Stomach (tissue), 9 donors: Measurements from ENCODE around the gene HMGXB3. TPM values are rescaled to one million over a fixed set of nuclear protein-coding genes. Genes with fewer than 3 reads are reported as not detected.

Source experiments
- DNase-seq, 2 donors: peaks; one replicate each; pipeline versions ENCODE4 v3.0.0 to v3.0.0-alpha.2; 2013 to 2019
- H3K27ac ChIP-seq, 5 donors: fragments of 200-600 bp in 4 of 5; sonication (generic) in 4 of 5; one replicate each; pipeline ENCODE4 v1.5.1; 2013 to 2019; ENCODE audit warnings: mild to moderate bottlenecking in 1 of 5, moderate library complexity in 1 of 5
- H3K27me3 ChIP-seq, 3 donors: fragments of 200-600 bp; sonication (generic); one replicate each; pipeline ENCODE4 v1.5.1; 2017 to 2019; ENCODE audit warnings: mixed run types in 1 of 3
- H3K36me3 ChIP-seq, 4 donors: fragments of 200-600 bp; sonication (generic); 1 replicate in 3 of 4; 2 replicates in 1 of 4; pipeline ENCODE4 v1.5.1; 2016 to 2019
- H3K4me1 ChIP-seq, 4 donors: fragments of 200-600 bp; sonication (generic); one replicate each; pipeline ENCODE4 v1.5.1; 2016 to 2019
- H3K4me3 ChIP-seq, 4 donors: fragments of 200-600 bp; sonication (generic) in 3 of 4; one replicate each; pipeline ENCODE4 v1.5.1; 2016 to 2019; ENCODE audit warnings: mild to moderate bottlenecking in 1 of 4
- H3K9me3 ChIP-seq, 4 donors: fragments of 200-600 bp; sonication (generic); one replicate each; pipeline ENCODE4 v1.5.1; 2016 to 2019
- EP300 ChIP-seq: sonication (generic); formaldehyde crosslinking; IDR thresholded peaks from one replicate; pipeline ENCODE4 v1.6.1; 2017; ENCODE audit warnings: antibody characterized with exemption
- POLR2A ChIP-seq, 4 donors: fragments of 450-650 bp; IDR thresholded peaks; one replicate each; pipeline ENCODE4 v1.6.1; 2016; ENCODE audit warnings: antibody characterized with exemption in 4 of 4, control low read depth in 2 of 4, mild to moderate bottlenecking in 1 of 4, moderate library complexity in 1 of 4
- POLR2AphosphoS5 ChIP-seq, 3 donors: sonication (generic); formaldehyde crosslinking; IDR thresholded peaks; one replicate each; pipeline ENCODE4 v1.6.1; 2016; ENCODE audit warnings: antibody characterized with exemption in 3 of 3
- WGBS, 5 donors: extraction: QIAGEN DNeasy Blood & Tissue Kit in 3 of 5; methylation state at CpG; one replicate each; pipeline versions ENCODE4 v1.1.5 to v1.1.7; 2013 to 2018; 5-methylcytosine and 5-hydroxymethylcytosine counted together
- intact Hi-C: fragments of 100-400 bp; cut with DNase I; formaldehyde crosslinking; loops from one replicate; pipeline ENCODE4 v1.15.1; 2023; ENCODE audit warnings: low total_unique reads
- polyA plus RNA-seq, 3 donors: library from polyadenylated mRNA; stranded (reverse); fragments of 200-250 nt; gene quantifications; one replicate each; pipeline ENCODE4 v1.2.3, GENCODE V29; 2013
- total RNA-seq, 5 donors: library from RNA; depleted of rRNA; stranded (reverse); fragments of >200 nt; gene quantifications; one replicate each; pipeline versions ENCODE4 v1.1.0 to v1.2.3, GENCODE V29; 2014 to 2016
- TF ChIP-seq, protein P1 (sequence below), 7 experiments: fragments of 450-650 bp in 4 of 7; fragments of 200-600 bp in 3 of 7; sonication (generic) in 3 of 7; IDR thresholded peaks; one replicate each; pipeline ENCODE4 v1.5.1; 2016 to 2019; ENCODE audit warnings: antibody characterized with exemption in 7 of 7, control low read depth in 2 of 7, mild to moderate bottlenecking in 1 of 7
- donor health status: healthy with polysubstance abuse.
- donor health status: Bipolar disorder and iron deficiency.
- donor health status: healthy.

The HMGXB3 gene
- total and polyA plus RNA-seq, 8 donors = 7.9 to 90.6 (median 32.6) TPM

DNA sequence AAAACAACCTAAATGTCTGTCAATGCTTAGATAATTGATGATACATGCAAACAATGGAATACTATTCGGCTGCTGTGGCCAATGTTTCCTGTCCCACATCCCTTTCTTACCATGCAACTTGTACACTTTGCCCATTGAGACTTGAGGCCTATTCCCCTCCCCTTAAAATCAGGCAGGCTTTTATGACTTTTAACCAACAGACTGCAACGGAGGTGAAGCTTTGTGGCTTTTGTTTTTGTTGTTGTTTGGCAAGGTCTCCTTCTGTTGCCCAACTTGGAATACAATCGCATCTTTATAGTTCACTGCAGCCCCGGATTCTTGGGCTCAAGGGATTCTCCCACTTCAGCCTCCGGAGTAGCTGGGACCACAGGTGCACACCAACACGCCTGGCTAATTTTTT, 45.7 kb upstream of the HMGXB3 start:
- DNase-seq = no peak
- Histone ChIP-seq H3K4me3 (no peak overlapping the region), H3K36me3 (no peaks in the 10 kb centered on the region), H3K4me1 (peaks cover 4 to 8% (median 6%) of the 10 kb centered on the region in 4 donors), H3K9me3 (no peaks in the 10 kb centered on the region), H3K27me3 (no peaks in the 10 kb centered on the region), H3K27ac (no peak overlapping the region)
- TF ChIP-seq, protein P1, sequence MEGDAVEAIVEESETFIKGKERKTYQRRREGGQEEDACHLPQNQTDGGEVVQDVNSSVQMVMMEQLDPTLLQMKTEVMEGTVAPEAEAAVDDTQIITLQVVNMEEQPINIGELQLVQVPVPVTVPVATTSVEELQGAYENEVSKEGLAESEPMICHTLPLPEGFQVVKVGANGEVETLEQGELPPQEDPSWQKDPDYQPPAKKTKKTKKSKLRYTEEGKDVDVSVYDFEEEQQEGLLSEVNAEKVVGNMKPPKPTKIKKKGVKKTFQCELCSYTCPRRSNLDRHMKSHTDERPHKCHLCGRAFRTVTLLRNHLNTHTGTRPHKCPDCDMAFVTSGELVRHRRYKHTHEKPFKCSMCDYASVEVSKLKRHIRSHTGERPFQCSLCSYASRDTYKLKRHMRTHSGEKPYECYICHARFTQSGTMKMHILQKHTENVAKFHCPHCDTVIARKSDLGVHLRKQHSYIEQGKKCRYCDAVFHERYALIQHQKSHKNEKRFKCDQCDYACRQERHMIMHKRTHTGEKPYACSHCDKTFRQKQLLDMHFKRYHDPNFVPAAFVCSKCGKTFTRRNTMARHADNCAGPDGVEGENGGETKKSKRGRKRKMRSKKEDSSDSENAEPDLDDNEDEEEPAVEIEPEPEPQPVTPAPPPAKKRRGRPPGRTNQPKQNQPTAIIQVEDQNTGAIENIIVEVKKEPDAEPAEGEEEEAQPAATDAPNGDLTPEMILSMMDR (IDR thresholded peaks at IDR 0.05) = no peak
- no peak for TF ChIP-seq EP300
- TF ChIP-seq POLR2A (IDR thresholded peaks at IDR 0.05) = no peak
- TF ChIP-seq POLR2AphosphoS5 (IDR thresholded peaks at IDR 0.05) = no peak
- intact Hi-C loops = no loop called here
- WGBS, 5 donors = 79 to 88% (median 85%) methylated on average over 6 of the region's 6 CpGs

DNA sequence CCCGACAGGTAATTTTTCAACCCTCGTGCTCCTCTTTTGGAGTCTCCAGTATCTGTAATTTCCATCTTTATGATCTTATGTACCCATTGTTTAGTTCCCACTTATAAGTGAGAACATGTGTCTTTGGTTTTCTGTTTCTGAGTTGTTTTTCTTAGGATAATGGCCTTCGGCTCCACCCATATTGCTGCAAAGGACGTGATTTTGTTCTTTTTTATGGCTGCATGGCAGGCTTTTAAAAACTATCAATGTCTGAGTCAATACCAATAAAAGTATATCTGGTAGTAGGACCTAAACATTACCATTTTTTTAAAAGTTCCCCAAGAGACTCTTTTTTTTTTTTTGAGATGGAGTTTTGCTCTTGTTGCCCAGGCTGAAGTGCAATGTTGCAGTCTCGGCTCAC, 43.9 kb upstream of the HMGXB3 start:
- H3K36me3 ChIP-seq = no peaks in the 10 kb centered on the region
- peaks cover 10 to 21% (median 18%) of the 10 kb centered on the region in 4 donors for H3K4me1 ChIP-seq
- DNase-seq = no peak
- no peak for TF ChIP-seq POLR2A (IDR thresholded peaks at IDR 0.05)
- no peak for TF ChIP-seq POLR2AphosphoS5 (IDR thresholded peaks at IDR 0.05)
- TF ChIP-seq, protein P1 (IDR thresholded peaks at IDR 0.05) = no peak
- no peak for TF ChIP-seq EP300
- no peaks in the 10 kb centered on the region for H3K9me3 ChIP-seq
- WGBS, 5 donors = 70 to 77% (median 75%) methylated on average over 5 of the region's 5 CpGs
- no peak overlapping the region for H3K27ac ChIP-seq
- intact Hi-C loops = no loop called here
- H3K27me3 ChIP-seq = no peaks in the 10 kb centered on the region
- H3K4me3 ChIP-seq = no peak overlapping the region

DNA sequence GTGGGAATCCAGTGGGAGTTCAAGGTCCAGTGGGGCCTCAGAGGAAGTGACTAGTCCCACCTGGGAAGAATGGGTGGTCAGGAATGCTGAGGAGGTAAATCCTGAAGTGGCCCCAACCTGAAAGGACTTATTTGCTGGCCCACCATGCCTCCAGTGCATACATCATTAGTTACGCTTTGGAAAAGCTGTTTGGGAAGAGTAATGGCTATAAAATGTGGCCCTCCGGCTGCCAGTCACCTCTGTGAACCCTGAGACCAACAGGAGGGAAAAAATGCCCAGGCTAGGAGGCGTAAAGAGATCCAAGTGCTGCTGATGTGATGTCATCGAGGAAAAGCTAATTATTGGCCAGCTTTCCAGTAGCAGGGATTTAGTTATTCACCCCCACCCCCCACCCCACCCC, 42.7 kb upstream of the HMGXB3 start:
- Histone ChIP-seq H3K27me3 (no peaks in the 10 kb centered on the region), H3K9me3 (no peaks in the 10 kb centered on the region), H3K4me1 (peaks cover 11 to 21% (median 20%) of the 10 kb centered on the region in 4 donors), H3K4me3 (no peak overlapping the region), H3K27ac (no peak overlapping the region), H3K36me3 (no peaks in the 10 kb centered on the region)
- no peak for TF ChIP-seq POLR2A (IDR thresholded peaks at IDR 0.05)
- no peak for TF ChIP-seq POLR2AphosphoS5 (IDR thresholded peaks at IDR 0.05)
- TF ChIP-seq, protein P1 (IDR thresholded peaks at IDR 0.05) = no peak
- no peak for TF ChIP-seq EP300
- intact Hi-C loops = no loop called here
- DNase-seq = no peak
- WGBS, 5 donors = 78 to 89% (median 86%) methylated on average over 4 of the region's 4 CpGs

DNA sequence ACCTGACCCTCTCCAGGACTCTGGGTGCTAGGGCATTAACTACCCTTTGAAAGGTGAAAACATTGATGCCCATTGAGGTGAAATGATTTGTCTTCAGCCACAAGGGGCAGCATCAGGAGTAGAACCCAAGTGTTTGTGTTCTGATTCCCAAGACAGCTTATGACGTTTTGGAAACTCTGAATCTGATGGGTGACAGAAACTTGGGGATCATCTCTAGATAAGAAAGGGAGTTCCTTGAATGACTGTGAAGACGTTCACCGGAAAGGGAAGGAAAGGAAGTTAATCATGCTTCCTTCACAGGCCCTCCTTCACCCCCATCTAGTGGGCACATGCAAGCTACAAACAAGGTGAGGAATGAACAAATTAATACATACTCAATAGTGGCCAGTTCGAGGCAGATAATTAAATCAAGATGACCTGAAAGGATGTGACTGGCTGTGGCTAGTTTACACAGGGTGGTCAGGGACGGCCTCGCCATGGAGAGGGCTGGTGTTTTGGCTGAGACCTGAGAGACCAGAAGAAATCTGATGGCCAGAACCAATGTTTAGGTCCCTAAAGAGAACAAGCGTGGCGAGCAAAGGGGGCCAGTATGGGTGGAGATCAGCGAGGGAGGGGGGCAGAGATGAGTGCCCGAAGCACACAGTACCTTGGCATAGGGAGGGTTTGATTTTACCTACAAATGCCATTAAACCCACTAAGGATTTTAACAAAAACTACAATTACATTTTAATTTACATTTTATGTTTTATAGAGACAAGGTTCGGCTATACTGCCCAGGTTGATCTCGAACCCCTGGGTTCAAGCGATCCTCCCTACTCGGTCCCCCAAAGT, 40.9 kb upstream of the HMGXB3 start:
- peak in 1 of 2 donors; percentile 68 for DNase-seq
- WGBS, 5 donors = 31 to 41% (median 38%) methylated on average over 14 of the region's 14 CpGs
- no peaks in the 10 kb centered on the region for H3K36me3 ChIP-seq
- no peaks in the 10 kb centered on the region for H3K27me3 ChIP-seq
- no peak for TF ChIP-seq POLR2AphosphoS5 (IDR thresholded peaks at IDR 0.05)
- TF ChIP-seq, protein P1 (IDR thresholded peaks at IDR 0.05) = peak in 4 of 7 experiments; percentile 30 to 46 (median 37)
- TF ChIP-seq POLR2A (IDR thresholded peaks at IDR 0.05) = no peak
- no peak for TF ChIP-seq EP300
- peak overlapping the region; percentile 67 to 82 (median 80) for H3K4me3 ChIP-seq
- no peaks in the 10 kb centered on the region for H3K9me3 ChIP-seq
- intact Hi-C loops = no loop called here
- peaks cover 11 to 21% (median 20%) of the 10 kb centered on the region in 4 donors for H3K4me1 ChIP-seq
- peak overlapping the region; percentile 80 to 95 (median 93) for H3K27ac ChIP-seq
